ENCODE measurements around the gene MTM1. TPM values are rescaled to one million over a fixed set of nuclear protein-coding genes. Genes with fewer than 3 reads are reported as not detected.

MTM1 gene
- polyA plus RNA-seq, 2 of the 4 experiments (the other 2 are of a cell fraction): 8.5 to 9.0 TPM

GRCh38 chrX:150698981-150699380, 130.6 kb downstream of the MTM1 start (continued):
- TF ChIP-seq USF2 (IDR thresholded peaks at IDR 0.05) (no peak), RFX5 (IDR thresholded peaks at IDR 0.05) (no peak), SMC3 (IDR thresholded peaks at IDR 0.05) (no peak), EHF (CRISPR knock-in tag; IDR thresholded peaks at IDR 0.05) (no peak)

- FAIRE-seq (no peak), ATAC-seq (no peak), DNase-seq (ENCODE audit: low read depth in 1 of 2, low spot score in 1 of 2) (no peak)
- no peak overlapping the region for H3K4me2 ChIP-seq
- H3K4me3 ChIP-seq: no peak overlapping the region
- ChIA-PET POLR2A (interaction anchor here (0.5 kb wide), 1 partner anchor 761 kb away, joined by 3 read pairs; no protein-coding TSS in a partner anchor), CTCF (interaction anchor here (1.0 to 5.1 kb wide), 3 partner anchors 14 to 17 kb away, joined by 3 to 19 read pairs (median 4); no protein-coding TSS in a partner anchor)
- TF ChIP-seq EP300 (IDR thresholded peaks at IDR 0.05) (no peak), ZFP36 (IDR thresholded peaks at IDR 0.05; ENCODE audit: borderline replicate concordance, partially characterized antibody) (no peak), CBX8 (IDR thresholded peaks at IDR 0.05) (no peak), HOXA7 (CRISPR knock-in tag; IDR thresholded peaks at IDR 0.05) (no peak), CHD2 (IDR thresholded peaks at IDR 0.05; ENCODE audit: low read length, partially characterized antibody) (no peak), TP53 (CRISPR knock-in tag; IDR thresholded peaks at IDR 0.05) (no peak), KDM1A (IDR thresholded peaks at IDR 0.05; ENCODE audit: low read depth) (no peak), CHD4 (IDR thresholded peaks at IDR 0.05; ENCODE audit: borderline replicate concordance) (no peak), RCOR1 (IDR thresholded peaks at IDR 0.05; ENCODE audit: low read depth, low read length) (no peak)
- H3K27ac ChIP-seq: no peak overlapping the region
- no peaks in the 10 kb centered on the region for H3K4me1 ChIP-seq
- no peaks in the 10 kb centered on the region for H3K9me3 ChIP-seq
Measured at GRCh38 chrX:150700107-150700506, 131.7 kb downstream of the MTM1 start.

- Histone ChIP-seq H3K27ac (no peak overlapping the region), H3K4me3 (no peak overlapping the region), H3K9me3 (no peaks in the 10 kb centered on the region), H3K4me1 (no peaks in the 10 kb centered on the region), H3K4me2 (no peak overlapping the region)
- ChIA-PET CTCF (interaction anchor here (1.6 to 5.1 kb wide), 2 partner anchors 18 to 335 kb away, joined by 3 to 19 read pairs; no protein-coding TSS in a partner anchor), POLR2A (no interaction called here)
- TF ChIP-seq EP300 (IDR thresholded peaks at IDR 0.05) (no peak), JUNB (IDR thresholded peaks at IDR 0.05) (no peak), CBX2 (IDR thresholded peaks at IDR 0.05; ENCODE audit: borderline replicate concordance, low read depth) (no peak), FOXS1 (CRISPR knock-in tag; IDR thresholded peaks at IDR 0.05) (no peak), REST (IDR thresholded peaks at IDR 0.05) (no peak), FOSL2 (IDR thresholded peaks at IDR 0.05) (no peak), FOSL2 (CRISPR knock-in tag; IDR thresholded peaks at IDR 0.05) (no peak)
- WGBS (ENCODE audit: missing lambda C conversion rate): 86% methylated on average over 1 of the region's 1 CpG
- DNase-seq (ENCODE audit: low read depth in 1 of 2, low spot score in 1 of 2) (no peak), ATAC-seq (no peak), FAIRE-seq (no peak)
Measured at GRCh38 chrX:150701377-150701776, 133.0 kb downstream of the MTM1 start.

Measured in A549 (cell line).